Body of pancreas (tissue), 4 donors: ENCODE measurements around the gene NRG4.

Source experiments
- POLR2A ChIP-seq, 3 donors: fragments of 450-650 bp; IDR thresholded peaks; one replicate each; pipeline ENCODE4 v1.6.1; 2016; ENCODE audit warnings: antibody characterized with exemption in 3 of 3, mild to moderate bottlenecking in 2 of 3
- TF ChIP-seq, protein P1 (sequence below), 7 experiments: fragments of 450-650 bp in 4 of 7; fragments of 200-600 bp in 3 of 7; sonication (generic) in 3 of 7; IDR thresholded peaks; one replicate each; pipeline ENCODE4 v1.5.1; 2016 to 2019; ENCODE audit warnings: antibody characterized with exemption in 7 of 7

DNA sequence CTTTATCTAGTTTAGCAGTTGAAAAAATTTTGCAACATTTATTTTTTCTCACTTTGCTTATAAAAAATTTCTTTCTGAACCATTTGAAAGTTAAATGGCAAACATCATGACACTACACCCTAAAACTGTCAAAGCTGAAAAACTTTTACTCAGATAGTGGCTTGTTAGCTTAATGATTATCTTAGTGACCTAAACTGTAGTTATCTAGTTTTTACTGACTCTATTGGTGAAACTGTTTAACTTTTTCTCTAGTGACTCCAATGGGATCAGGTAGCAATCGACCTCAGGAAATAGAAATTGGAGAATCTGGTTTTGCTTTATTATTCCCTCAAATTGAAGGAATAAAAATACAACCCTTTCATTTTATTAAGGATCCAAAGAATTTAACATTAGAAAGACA is 95.2 kb downstream of the NRG4 start:
- TF ChIP-seq, protein P1, sequence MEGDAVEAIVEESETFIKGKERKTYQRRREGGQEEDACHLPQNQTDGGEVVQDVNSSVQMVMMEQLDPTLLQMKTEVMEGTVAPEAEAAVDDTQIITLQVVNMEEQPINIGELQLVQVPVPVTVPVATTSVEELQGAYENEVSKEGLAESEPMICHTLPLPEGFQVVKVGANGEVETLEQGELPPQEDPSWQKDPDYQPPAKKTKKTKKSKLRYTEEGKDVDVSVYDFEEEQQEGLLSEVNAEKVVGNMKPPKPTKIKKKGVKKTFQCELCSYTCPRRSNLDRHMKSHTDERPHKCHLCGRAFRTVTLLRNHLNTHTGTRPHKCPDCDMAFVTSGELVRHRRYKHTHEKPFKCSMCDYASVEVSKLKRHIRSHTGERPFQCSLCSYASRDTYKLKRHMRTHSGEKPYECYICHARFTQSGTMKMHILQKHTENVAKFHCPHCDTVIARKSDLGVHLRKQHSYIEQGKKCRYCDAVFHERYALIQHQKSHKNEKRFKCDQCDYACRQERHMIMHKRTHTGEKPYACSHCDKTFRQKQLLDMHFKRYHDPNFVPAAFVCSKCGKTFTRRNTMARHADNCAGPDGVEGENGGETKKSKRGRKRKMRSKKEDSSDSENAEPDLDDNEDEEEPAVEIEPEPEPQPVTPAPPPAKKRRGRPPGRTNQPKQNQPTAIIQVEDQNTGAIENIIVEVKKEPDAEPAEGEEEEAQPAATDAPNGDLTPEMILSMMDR (IDR thresholded peaks at IDR 0.05) = no peak
- no peak for TF ChIP-seq POLR2A (IDR thresholded peaks at IDR 0.05)
